SU-DHL-6 (cell line): ENCODE data around the gene ZNF831.

Experiments used
- H2AFZ ChIP-seq: fragments of 200-600 bp; sonication (generic); 2 replicates; pipeline ENCODE4 v1.6.1; 2014; ENCODE audit warnings: low read depth, mild to moderate bottlenecking, moderate library complexity, mixed read lengths, antibody characterized with exemption, low read length; ENCODE audit not compliant: severe bottlenecking
- H3F3A ChIP-seq: fragments of 200-600 bp; shearing (Covaris generic); 2 replicates; pipeline ENCODE4 v1.6.0; 2016; ENCODE audit warnings: antibody characterized with exemption, mild to moderate bottlenecking; ENCODE audit not compliant: insufficient read depth
- H3K27ac ChIP-seq: fragments of 200-600 bp; sonication (generic); 2 replicates; pipeline ENCODE4 v1.5.1; 2016; ENCODE audit warnings: low read depth, mild to moderate bottlenecking, low read length, moderate library complexity, mixed read lengths
- H3K27me3 ChIP-seq: fragments of 200-600 bp; sonication (generic), shearing (Covaris generic); 2 replicates; pipeline ENCODE4 v1.6.0; 2014; ENCODE audit warnings: mild to moderate bottlenecking, low read length
- H3K36me3 ChIP-seq: fragments of 200-600 bp; sonication (generic); 2 replicates; pipeline ENCODE4 v1.6.1; 2014; ENCODE audit warnings: mild to moderate bottlenecking, low read length, mixed read lengths
- H3K4me2 ChIP-seq: fragments of 300-600, 200-600 bp; shearing (Covaris generic), sonication (generic); 2 replicates; pipeline ENCODE4 v1.6.0; 2014; ENCODE audit warnings: low read length, low read depth, mild to moderate bottlenecking; ENCODE audit not compliant: poor library complexity, severe bottlenecking
- H3K4me3 ChIP-seq: fragments of 200-600 bp; sonication (generic); 2 replicates; pipeline ENCODE4 v1.5.1; 2014; ENCODE audit warnings: antibody characterized with exemption, low read length, mild to moderate bottlenecking, mixed read lengths; ENCODE audit not compliant: insufficient read depth, poor library complexity, severe bottlenecking
- H3K79me2 ChIP-seq: fragments of 200-600 bp; sonication (generic); 2 replicates; pipeline ENCODE4 v1.6.1; 2014; ENCODE audit warnings: mild to moderate bottlenecking, low read length, moderate library complexity; ENCODE audit not compliant: insufficient read depth
- H3K9ac ChIP-seq: fragments of 200-600 bp; sonication (generic); 2 replicates; pipeline ENCODE4 v1.7.0; 2014; ENCODE audit warnings: mild to moderate bottlenecking, low read length
- H3K9me2 ChIP-seq: fragments of 200-600 bp; sonication (generic); replicated peaks from 2 replicates; pipeline ENCODE4 v1.6.1; 2014; ENCODE audit warnings: low read length; ENCODE audit not compliant: insufficient read depth
- H3K9me3 ChIP-seq: fragments of 200-600 bp; sonication (generic); 2 replicates; pipeline ENCODE4 v1.6.1; 2014; ENCODE audit warnings: low read length, mixed read lengths; ENCODE audit not compliant: insufficient read depth
- H4K20me1 ChIP-seq: fragments of 200-600 bp; sonication (generic); 2 replicates; pipeline ENCODE4 v1.6.1; 2014; ENCODE audit warnings: low read depth, mild to moderate bottlenecking, antibody characterized with exemption, low read length, moderate library complexity, mixed read lengths
- CTCF ChIP-seq: fragments of 200-600 bp; sonication (generic); IDR thresholded peaks from one replicate; pipeline ENCODE4 v1.5.1; 2017; ENCODE audit warnings: antibody characterized with exemption, mild to moderate bottlenecking, low read length, moderate library complexity; ENCODE audit not compliant: insufficient read depth, poor library complexity, severe bottlenecking
- EZH2phosphoT487 ChIP-seq: fragments of 200-600 bp; sonication (generic), shearing (Covaris generic); conservative IDR thresholded peaks from 2 replicates; pipeline ENCODE4 v1.6.1; 2018; ENCODE audit warnings: mild to moderate bottlenecking, antibody characterized with exemption, low read length, moderate library complexity, mixed read lengths

The ZNF831 gene

GRCh38 chr20:59139998-59140397, 23.6 kb upstream of the ZNF831 start:
- Histone ChIP-seq H3K27ac (no peak overlapping the region), H3K9me2 (no peaks in the 10 kb centered on the region), H3K27me3 (no peaks in the 10 kb centered on the region), H3K36me3 (no peaks in the 10 kb centered on the region), H3F3A (no peaks in the 10 kb centered on the region), H3K4me3 (no peak overlapping the region), H3K9me3 (no peaks in the 10 kb centered on the region), H3K9ac (no peak overlapping the region), H2AFZ (no peak overlapping the region), H3K4me2 (no peak overlapping the region), H4K20me1 (no peaks in the 10 kb centered on the region), H3K79me2 (no peaks in the 10 kb centered on the region)
- TF ChIP-seq EZH2phosphoT487 = no peak
- TF ChIP-seq CTCF = no peak

GRCh38 chr20:59141818-59142581, 21.6 kb upstream of the ZNF831 start:
- no peaks in the 10 kb centered on the region for H3K27me3 ChIP-seq
- H3K4me3 ChIP-seq = no peak overlapping the region
- no peaks in the 10 kb centered on the region for H4K20me1 ChIP-seq
- TF ChIP-seq CTCF (no peak), EZH2phosphoT487 (no peak)
- no peaks in the 10 kb centered on the region for H3F3A ChIP-seq
- no peaks in the 10 kb centered on the region for H3K79me2 ChIP-seq
- H3K9me2 ChIP-seq = no peaks in the 10 kb centered on the region
- H2AFZ ChIP-seq = no peak overlapping the region
- H3K4me2 ChIP-seq = no peak overlapping the region
- no peak overlapping the region for H3K27ac ChIP-seq
- H3K36me3 ChIP-seq = no peaks in the 10 kb centered on the region
- no peaks in the 10 kb centered on the region for H3K9me3 ChIP-seq
- no peak overlapping the region for H3K9ac ChIP-seq

GRCh38 chr20:59143326-59143725, 20.3 kb upstream of the ZNF831 start:
- Histone ChIP-seq H3K27ac (no peak overlapping the region), H4K20me1 (no peaks in the 10 kb centered on the region), H3K9me2 (no peaks in the 10 kb centered on the region), H3K4me2 (no peak overlapping the region), H3K9me3 (no peaks in the 10 kb centered on the region), H3F3A (no peaks in the 10 kb centered on the region), H3K9ac (no peak overlapping the region), H3K4me3 (no peak overlapping the region), H2AFZ (no peak overlapping the region), H3K27me3 (no peaks in the 10 kb centered on the region), H3K36me3 (no peaks in the 10 kb centered on the region), H3K79me2 (no peaks in the 10 kb centered on the region)
- TF ChIP-seq CTCF = no peak
- TF ChIP-seq EZH2phosphoT487 = no peak
